MCF 10A (cell line): ENCODE data around the gene ARSG. TPM values are rescaled to one million over a fixed set of nuclear protein-coding genes. Genes with fewer than 3 reads are reported as not detected.
A peak's percentile ranks its signal among the peaks of the same experiment; 100 is the strongest.

Experiments used
- BruUV-seq: library from RNA; stranded (reverse); fragments of 400-500 nt; replicated peaks from 2 replicates; lab custom pipeline; 2021; lab: Mats Ljungman, UMichigan
- CTCF ChIA-PET: fragments of 300-600 bp; sonication (Branson Sonifier 250); formaldehyde crosslinking; extraction: SDS; loops from one replicate; lab custom pipeline; 2021; ENCODE audit warnings: antibody characterized with exemption, inconsistent platforms; lab: Yijun Ruan, JAX
- POLR2A ChIA-PET: fragments of 300-600, 350-650 bp; sonication (Branson Sonifier 250); formaldehyde crosslinking; extraction: SDS; loops from one replicate; lab custom pipeline; 2020; ENCODE audit warnings: antibody characterized with exemption, inconsistent platforms; lab: Yijun Ruan, JAX
- DNase-seq: peaks from one replicate; pipeline ENCODE4 v3.0.0-alpha.2; 2018; ENCODE audit not compliant: unreplicated experiment
- H3K27ac Mint-ChIP-seq: one replicate; pipeline ENCODE4 v1.8.0; 2022; ENCODE audit warnings: mild to moderate bottlenecking, low read depth, mixed read lengths; ENCODE audit not compliant: unreplicated experiment
- H3K27me3 Mint-ChIP-seq: one replicate; pipeline ENCODE4 v1.8.0; 2022; ENCODE audit warnings: mixed read lengths; ENCODE audit not compliant: insufficient read depth, unreplicated experiment
- H3K36me3 Mint-ChIP-seq: one replicate; pipeline ENCODE4 v1.8.0; 2022; ENCODE audit warnings: mild to moderate bottlenecking, moderate library complexity, mixed read lengths; ENCODE audit not compliant: insufficient read depth, unreplicated experiment
- H3K4me1 Mint-ChIP-seq: one replicate; pipeline ENCODE4 v1.8.0; 2022; ENCODE audit warnings: mixed read lengths; ENCODE audit not compliant: insufficient read depth, unreplicated experiment
- H3K4me3 Mint-ChIP-seq: one replicate; pipeline ENCODE4 v1.8.0; 2022; ENCODE audit warnings: mild to moderate bottlenecking, moderate library complexity, mixed read lengths; ENCODE audit not compliant: unreplicated experiment
- H3K9me3 Mint-ChIP-seq: one replicate; pipeline ENCODE4 v1.8.0; 2022; ENCODE audit warnings: mixed read lengths; ENCODE audit not compliant: unreplicated experiment
- intact Hi-C: fragments of 100-400 bp; cut with micrococcal nuclease; formaldehyde crosslinking; loops from 2 replicates; pipeline ENCODE4 v1.14.1; 2022
- total RNA-seq: library from RNA; stranded (reverse); gene quantifications from 2 replicates; pipeline ENCODE4 v1.2.3, GENCODE V29; 2022
- TF ChIP-seq, protein P1 (sequence below): fragments of 200-600 bp; IDR thresholded peaks from one replicate; pipeline ENCODE4 v1.8.0; 2022; ENCODE audit warnings: antibody characterized with exemption, mild to moderate bottlenecking; ENCODE audit not compliant: unreplicated experiment

ARSG gene
- total RNA-seq, 1 experiment from 2014 or later: 5.9 TPM

DNA sequence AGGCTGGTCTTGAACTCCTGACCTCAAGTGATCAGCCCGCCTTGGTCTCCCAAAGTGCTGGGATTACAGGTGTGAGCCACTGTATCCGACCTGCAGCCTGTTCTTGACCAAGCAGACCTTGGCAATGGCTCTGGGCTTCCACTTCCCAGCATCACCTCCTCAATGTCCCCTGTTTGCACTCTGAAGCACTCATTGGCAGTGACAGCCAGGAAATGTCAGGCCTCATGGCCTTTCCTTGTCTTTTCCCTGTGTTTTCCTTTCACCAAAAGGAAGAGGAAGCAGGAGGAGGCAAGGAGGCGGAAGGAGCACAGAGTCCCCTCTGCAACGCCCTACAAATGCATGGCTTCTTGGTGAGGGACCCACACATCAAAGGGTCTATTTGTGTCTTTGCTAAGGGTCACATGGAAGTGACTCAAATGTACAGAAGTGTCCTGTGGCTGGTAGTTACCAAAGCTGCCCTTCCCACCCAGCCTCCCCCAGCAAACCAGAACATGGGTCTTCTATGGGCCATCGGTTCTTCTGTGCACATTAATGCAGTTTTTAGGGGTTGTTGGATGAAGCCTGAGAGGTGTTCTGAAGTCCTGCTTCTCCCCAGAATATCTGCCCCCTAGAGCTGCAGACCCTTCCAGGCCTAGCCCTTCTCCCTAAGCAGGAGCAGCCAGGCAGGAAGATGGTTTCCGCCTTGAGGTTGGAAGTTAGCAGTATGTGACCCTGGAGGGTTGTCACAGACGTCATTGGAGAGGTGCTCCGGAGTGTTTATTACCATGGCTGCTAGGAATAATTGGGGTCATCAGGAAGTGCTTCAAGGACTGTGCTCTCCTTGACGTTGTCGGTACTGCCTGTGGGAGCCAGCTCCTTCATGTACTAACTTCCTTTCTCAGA lies 105.2 kb downstream of the ARSG start:
- BruUV-seq: no TSS peak
- intact Hi-C loops: no loop called here
- Mint-ChIP-seq H3K4me1 (no peaks in the 10 kb centered on the region), H3K27ac (no peak overlapping the region), H3K36me3 (no peaks in the 10 kb centered on the region), H3K9me3 (no peaks in the 10 kb centered on the region), H3K4me3 (no peak overlapping the region), H3K27me3 (no peaks in the 10 kb centered on the region)
- TF ChIP-seq, protein P1, sequence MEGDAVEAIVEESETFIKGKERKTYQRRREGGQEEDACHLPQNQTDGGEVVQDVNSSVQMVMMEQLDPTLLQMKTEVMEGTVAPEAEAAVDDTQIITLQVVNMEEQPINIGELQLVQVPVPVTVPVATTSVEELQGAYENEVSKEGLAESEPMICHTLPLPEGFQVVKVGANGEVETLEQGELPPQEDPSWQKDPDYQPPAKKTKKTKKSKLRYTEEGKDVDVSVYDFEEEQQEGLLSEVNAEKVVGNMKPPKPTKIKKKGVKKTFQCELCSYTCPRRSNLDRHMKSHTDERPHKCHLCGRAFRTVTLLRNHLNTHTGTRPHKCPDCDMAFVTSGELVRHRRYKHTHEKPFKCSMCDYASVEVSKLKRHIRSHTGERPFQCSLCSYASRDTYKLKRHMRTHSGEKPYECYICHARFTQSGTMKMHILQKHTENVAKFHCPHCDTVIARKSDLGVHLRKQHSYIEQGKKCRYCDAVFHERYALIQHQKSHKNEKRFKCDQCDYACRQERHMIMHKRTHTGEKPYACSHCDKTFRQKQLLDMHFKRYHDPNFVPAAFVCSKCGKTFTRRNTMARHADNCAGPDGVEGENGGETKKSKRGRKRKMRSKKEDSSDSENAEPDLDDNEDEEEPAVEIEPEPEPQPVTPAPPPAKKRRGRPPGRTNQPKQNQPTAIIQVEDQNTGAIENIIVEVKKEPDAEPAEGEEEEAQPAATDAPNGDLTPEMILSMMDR: no peak
- POLR2A ChIA-PET: no interaction called here
- CTCF ChIA-PET: interaction anchor here (0.6 to 1.0 kb wide), 2 partner anchors 134 to 698 kb away, joined by 3 read pairs; no protein-coding TSS in a partner anchor
- DNase-seq: no peak

DNA sequence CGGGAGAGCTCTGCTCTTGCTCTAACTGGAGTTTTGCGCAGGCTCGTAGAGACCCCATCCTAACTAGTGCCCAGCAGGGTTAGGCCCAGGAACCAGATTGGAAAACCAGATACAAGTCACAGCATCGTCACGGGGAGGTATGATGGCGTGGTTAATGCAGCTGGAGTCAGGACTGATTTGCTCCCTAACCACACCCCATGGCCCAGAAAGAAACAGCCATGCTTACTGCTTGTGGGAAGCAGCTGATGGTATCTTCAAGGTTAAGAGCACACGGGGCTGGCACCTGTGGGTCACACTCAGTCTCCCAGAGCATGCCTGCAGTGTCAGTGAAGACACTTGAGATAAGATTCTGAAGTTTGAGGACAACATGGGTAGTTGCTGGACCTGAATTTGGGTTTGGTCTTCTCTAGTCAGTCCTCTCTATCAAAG lies 105.8 kb downstream of the ARSG start:
- no TSS peak for BruUV-seq
- H3K27me3 Mint-ChIP-seq: no peaks in the 10 kb centered on the region
- no peak overlapping the region for H3K27ac Mint-ChIP-seq
- no peak overlapping the region for H3K4me3 Mint-ChIP-seq
- H3K9me3 Mint-ChIP-seq: no peaks in the 10 kb centered on the region
- TF ChIP-seq, protein P1: no peak
- no peak for DNase-seq
- no peaks in the 10 kb centered on the region for H3K4me1 Mint-ChIP-seq
- H3K36me3 Mint-ChIP-seq: no peaks in the 10 kb centered on the region
- intact Hi-C loops: no loop called here
- POLR2A ChIA-PET: no interaction called here
- CTCF ChIA-PET: interaction anchor here (0.6 kb wide), 2 partner anchors 8 to 699 kb away, joined by 3 read pairs; no protein-coding TSS in a partner anchor

DNA sequence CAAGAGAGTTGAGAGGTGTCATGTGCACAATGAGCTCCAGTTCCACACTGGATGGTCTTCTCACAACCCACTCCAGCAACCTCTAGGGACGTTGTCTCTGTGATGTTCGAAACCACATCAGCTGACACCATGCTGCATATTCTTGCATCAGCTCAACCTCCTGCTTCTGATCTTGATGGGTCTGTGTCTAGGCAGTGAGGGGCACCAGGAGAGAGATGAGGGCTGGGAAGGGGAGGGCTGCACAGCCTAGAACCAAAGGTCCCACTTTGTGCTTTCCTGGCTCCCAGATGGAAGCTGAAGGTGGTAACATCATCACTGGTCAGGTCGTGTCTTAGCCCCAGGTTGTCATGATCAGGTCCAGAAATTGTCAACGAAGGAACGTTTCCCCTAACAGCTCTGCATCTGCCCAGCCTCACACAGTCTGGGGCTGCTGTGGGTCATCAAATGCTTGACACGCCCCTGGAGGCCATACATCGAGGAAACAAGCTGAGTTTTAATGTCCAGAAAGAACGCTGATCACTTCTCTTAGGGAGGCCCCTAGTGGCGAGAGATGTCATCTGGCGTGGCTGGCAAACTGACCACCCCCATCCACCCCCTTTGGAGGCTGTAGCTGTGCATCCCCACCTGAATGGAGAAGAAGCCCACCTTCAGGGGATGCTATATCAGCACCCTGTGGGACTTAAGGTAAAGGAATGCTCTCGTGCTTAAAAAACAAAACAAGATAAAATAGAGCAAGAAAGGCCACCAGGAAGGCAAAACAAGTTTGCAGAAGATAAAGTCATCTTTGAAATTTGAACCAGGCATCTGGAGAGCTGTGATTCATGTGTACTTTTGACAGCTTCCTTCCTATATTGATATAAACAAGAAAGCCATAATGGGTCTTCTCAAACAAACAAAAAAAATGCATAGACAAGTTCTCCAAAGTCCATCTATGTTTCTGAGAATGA lies 107.7 kb downstream of the ARSG start:
- H3K4me3 Mint-ChIP-seq: no peak overlapping the region

More for the DNA sequence above, 107.7 kb downstream of the ARSG start:
- Mint-ChIP-seq H3K4me1 (no peaks in the 10 kb centered on the region), H3K27me3 (no peaks in the 10 kb centered on the region), H3K9me3 (no peaks in the 10 kb centered on the region), H3K36me3 (no peaks in the 10 kb centered on the region), H3K27ac (no peak overlapping the region)
- ChIA-PET POLR2A (interaction anchor here (0.6 kb wide), 1 partner anchor 47 kb away, joined by 5 read pairs; no protein-coding TSS in a partner anchor), CTCF (interaction anchor here (0.5 to 1.9 kb wide), 25 partner anchors 9 to 358 kb away, joined by 3 to 10 read pairs (median 4); no protein-coding TSS in a partner anchor)
- intact Hi-C loops: loop anchor here (1.0 kb wide), 3 partner anchors 37 to 136 kb away; no protein-coding TSS in a partner anchor
- TF ChIP-seq, protein P1: peak; percentile 60
- peak; percentile 82 for DNase-seq
- BruUV-seq: no TSS peak
